ENCODE data around the gene GPR161.

Gene GPR161

GRCh38 chr1:168031198-168031597 is 105.5 kb downstream of the GPR161 start:
- DNase-seq (ENCODE audit: low read depth): no peak

All from activated T-cell treated with anti-CD3 and anti-CD28 coated beads for 48 hours (primary cell).